Mesothelial cell of epicardium (in vitro differentiated cells): Measurements from ENCODE around the gene TMCO4. TPM values are rescaled to one million over a fixed set of nuclear protein-coding genes. Genes with fewer than 3 reads are reported as not detected.

Experiments used
- DNase-seq, 2 experiments: peaks; one replicate each; pipeline ENCODE4 v3.0.0; 2021; ENCODE audit warnings: low spot score in 2 of 2; ENCODE audit not compliant: unreplicated experiment in 2 of 2
- H3K27ac Mint-ChIP-seq: 2 replicates; pipeline ENCODE4 v1.8.0; 2021; ENCODE audit warnings: mixed read lengths
- H3K27me3 Mint-ChIP-seq: 2 replicates; pipeline ENCODE4 v1.8.0; 2021; ENCODE audit warnings: low read depth, mixed read lengths
- H3K36me3 Mint-ChIP-seq: 2 replicates; pipeline ENCODE4 v1.8.0; 2021; ENCODE audit warnings: mixed read lengths
- H3K4me1 Mint-ChIP-seq: 2 replicates; pipeline ENCODE4 v1.8.0; 2021; ENCODE audit warnings: mixed read lengths
- H3K4me3 Mint-ChIP-seq: 2 replicates; pipeline ENCODE4 v1.8.0; 2021; ENCODE audit warnings: mild to moderate bottlenecking, moderate library complexity, mixed read lengths
- H3K9me3 Mint-ChIP-seq: 2 replicates; pipeline ENCODE4 v1.8.0; 2021; ENCODE audit warnings: mixed read lengths
- CTCF ChIP-seq: fragments of 200-600 bp; sonication (generic); IDR thresholded peaks from one replicate; pipeline ENCODE4 v1.5.0; 2021; ENCODE audit warnings: antibody characterized with exemption; ENCODE audit not compliant: unreplicated experiment
- total RNA-seq: library from RNA; stranded (reverse); gene quantifications from 3 replicates; pipeline ENCODE4 v1.2.1, GENCODE V29; 2021

Gene TMCO4
- total RNA-seq, 1 donor from 2014 or later = 21.4 TPM

- Mint-ChIP-seq H3K4me3 (no peak overlapping the region), H3K27me3 (peaks cover 31% of the 10 kb centered on the region), H3K4me1 (peaks cover 7% of the 10 kb centered on the region), H3K36me3 (no peaks in the 10 kb centered on the region), H3K27ac (no peak overlapping the region), H3K9me3 (no peaks in the 10 kb centered on the region)
- TF ChIP-seq CTCF = no peak
- no peak for DNase-seq
These were observed 141.5 kb downstream of the TMCO4 start for GRCh38 chr1:19658186-19658585.

- no peak overlapping the region for H3K4me3 Mint-ChIP-seq
- no peaks in the 10 kb centered on the region for H3K9me3 Mint-ChIP-seq
- H3K4me1 Mint-ChIP-seq = peaks cover 7% of the 10 kb centered on the region
- no peak for TF ChIP-seq CTCF
- no peak for DNase-seq
- no peak overlapping the region for H3K27ac Mint-ChIP-seq
- no peaks in the 10 kb centered on the region for H3K36me3 Mint-ChIP-seq
- peaks cover 24% of the 10 kb centered on the region for H3K27me3 Mint-ChIP-seq
These were observed 142.2 kb downstream of the TMCO4 start for GRCh38 chr1:19657511-19657910.

GRCh38 chr1:19656780-19657466 is 142.8 kb downstream of the TMCO4 start:
- no peak overlapping the region for H3K4me3 Mint-ChIP-seq
- DNase-seq = no peak
- H3K9me3 Mint-ChIP-seq = no peaks in the 10 kb centered on the region
- no peak for TF ChIP-seq CTCF
- no peak overlapping the region for H3K27ac Mint-ChIP-seq
- no peaks in the 10 kb centered on the region for H3K36me3 Mint-ChIP-seq
- H3K4me1 Mint-ChIP-seq = peaks cover 7% of the 10 kb centered on the region
- H3K27me3 Mint-ChIP-seq = peaks cover 18% of the 10 kb centered on the region

- H3K4me3 Mint-ChIP-seq = no peak overlapping the region
- no peaks in the 10 kb centered on the region for H3K36me3 Mint-ChIP-seq
- peaks cover 14% of the 10 kb centered on the region for H3K27me3 Mint-ChIP-seq
- no peak for TF ChIP-seq CTCF
- no peak overlapping the region for H3K27ac Mint-ChIP-seq
- DNase-seq = no peak
- H3K4me1 Mint-ChIP-seq = peaks cover 7% of the 10 kb centered on the region
- H3K9me3 Mint-ChIP-seq = no peaks in the 10 kb centered on the region
These were observed 143.5 kb downstream of the TMCO4 start for GRCh38 chr1:19656134-19656779.

- Mint-ChIP-seq H3K27ac (no peak overlapping the region), H3K36me3 (no peaks in the 10 kb centered on the region), H3K9me3 (no peaks in the 10 kb centered on the region), H3K27me3 (peaks cover 9% of the 10 kb centered on the region), H3K4me1 (peaks cover 7% of the 10 kb centered on the region), H3K4me3 (no peak overlapping the region)
- no peak for TF ChIP-seq CTCF
- no peak for DNase-seq
These were observed 144.0 kb downstream of the TMCO4 start for GRCh38 chr1:19655718-19656080.
